WTC11 (cell line): ENCODE results near the gene CACNA1D. TPM values are rescaled to one million over a fixed set of nuclear protein-coding genes. Genes with fewer than 3 reads are reported as not detected.

Experiments
- ATAC-seq: fragments of 200-7000 bp; cut with Tn5 transposase; 2 replicates; pipeline ENCODE4 v1.10.0; 2021; ENCODE audit warnings: mild to moderate bottlenecking, moderate library complexity
- CTCF ChIA-PET: fragments of 300-600 bp; sonication (Branson Sonifier 250); formaldehyde crosslinking; loops from one replicate; lab custom pipeline; 2021; ENCODE audit warnings: antibody characterized with exemption; lab: Charles Lee
- POLR2A ChIA-PET: fragments of 350-600 bp; sonication (Branson Sonifier 250); formaldehyde crosslinking; loops from one replicate; lab custom pipeline; 2021; ENCODE audit warnings: antibody characterized with exemption; lab: Charles Lee
- DNase-seq: peaks from one replicate; pipeline ENCODE4 v3.0.0; 2021; ENCODE audit warnings: low spot score
- H3K27ac Mint-ChIP-seq: 2 replicates; pipeline ENCODE4 v1.8.0; 2021; ENCODE audit warnings: mixed read lengths
- H3K27me3 Mint-ChIP-seq: 2 replicates; pipeline ENCODE4 v1.8.0; 2021; ENCODE audit warnings: low read depth, mild to moderate bottlenecking, moderate library complexity, mixed read lengths
- H3K36me3 Mint-ChIP-seq: 2 replicates; pipeline ENCODE4 v1.8.0; 2021; ENCODE audit warnings: mixed read lengths
- H3K4me1 Mint-ChIP-seq: 2 replicates; pipeline ENCODE4 v1.8.0; 2022; ENCODE audit warnings: mixed read lengths
- H3K4me3 Mint-ChIP-seq: 2 replicates; pipeline ENCODE4 v1.8.0; 2021; ENCODE audit warnings: mild to moderate bottlenecking, moderate library complexity, mixed read lengths
- H3K9me3 Mint-ChIP-seq: 2 replicates; pipeline ENCODE4 v1.8.0; 2021; ENCODE audit warnings: mixed read lengths
- AFF4 ChIP-seq: sonication (generic); formaldehyde crosslinking; IDR thresholded peaks from 2 replicates; pipeline ENCODE4 v1.8.1; 2023; ENCODE audit warnings: mild to moderate bottlenecking, missing genetic modification reagents, borderline replicate concordance
- E2F1 ChIP-seq: sonication (generic); formaldehyde crosslinking; IDR thresholded peaks from 2 replicates; pipeline ENCODE4 v1.8.0; 2022; ENCODE audit warnings: mild to moderate bottlenecking, missing genetic modification reagents
- ELF4 ChIP-seq: sonication (generic); formaldehyde crosslinking; IDR thresholded peaks from 2 replicates; pipeline ENCODE4 v1.8.1; 2022; ENCODE audit warnings: low read depth, mild to moderate bottlenecking, moderate library complexity, missing genetic modification reagents
- GABPB1 ChIP-seq: sonication (generic); formaldehyde crosslinking; IDR thresholded peaks from 2 replicates; pipeline ENCODE4 v1.8.1; 2023; ENCODE audit warnings: mild to moderate bottlenecking, missing genetic modification reagents
- GTF2I ChIP-seq: fragments of 250-450 bp; sonication (Bioruptor Pico); conservative IDR thresholded peaks from 2 replicates; pipeline ENCODE4 v1.4.0; 2021; ENCODE audit warnings: mild to moderate bottlenecking
- HMGA2 ChIP-seq: fragments of 250-450 bp; sonication (Bioruptor Pico); IDR thresholded peaks from 2 replicates; pipeline ENCODE4 v1.4.0; 2021; ENCODE audit warnings: mild to moderate bottlenecking, moderate library complexity
- IRF2 ChIP-seq: sonication (generic); formaldehyde crosslinking; IDR thresholded peaks from 2 replicates; pipeline ENCODE4 v1.8.0; 2022; ENCODE audit warnings: low read depth, missing genetic modification reagents, borderline replicate concordance
- JUN ChIP-seq: sonication (generic); formaldehyde crosslinking; IDR thresholded peaks from 2 replicates; pipeline ENCODE4 v1.8.0; 2023; ENCODE audit warnings: mild to moderate bottlenecking, missing genetic modification reagents
- NFATC4 ChIP-seq: fragments of 250-450 bp; sonication (Bioruptor Pico); IDR thresholded peaks from 2 replicates; pipeline ENCODE4 v1.9.0; 2021; ENCODE audit warnings: mild to moderate bottlenecking
- NR1H2 ChIP-seq: sonication (generic); formaldehyde crosslinking; IDR thresholded peaks from 2 replicates; pipeline ENCODE4 v1.9.0; 2021; ENCODE audit warnings: mild to moderate bottlenecking, moderate library complexity, missing genetic modification reagents
- RELA ChIP-seq: sonication (generic); formaldehyde crosslinking; IDR thresholded peaks from 2 replicates; pipeline ENCODE4 v1.8.1; 2022; ENCODE audit warnings: missing genetic modification reagents, mild to moderate bottlenecking, borderline replicate concordance
- RORB ChIP-seq: fragments of 250-450 bp; sonication (Bioruptor Pico); IDR thresholded peaks from 2 replicates; pipeline ENCODE4 v1.9.0; 2021; ENCODE audit warnings: mild to moderate bottlenecking
- SMAD3 ChIP-seq: sonication (generic); formaldehyde crosslinking; IDR thresholded peaks from 2 replicates; pipeline ENCODE4 v1.8.0; 2022; ENCODE audit warnings: missing genetic modification reagents, mild to moderate bottlenecking, borderline replicate concordance
- SOX15 ChIP-seq: fragments of 250-450 bp; sonication (Bioruptor Pico); IDR thresholded peaks from 2 replicates; pipeline ENCODE4 v1.9.0; 2021; ENCODE audit warnings: mild to moderate bottlenecking
- TEAD1 ChIP-seq: sonication (generic); formaldehyde crosslinking; IDR thresholded peaks from 2 replicates; pipeline ENCODE4 v1.8.0; 2022; ENCODE audit warnings: mild to moderate bottlenecking, missing genetic modification reagents
- ZNF263 ChIP-seq: sonication (generic); formaldehyde crosslinking; IDR thresholded peaks from 2 replicates; pipeline ENCODE4 v1.8.1; 2022; ENCODE audit warnings: low read depth, mild to moderate bottlenecking, moderate library complexity, missing genetic modification reagents
- ZNF423 ChIP-seq: fragments of 250-450 bp; sonication (Bioruptor Pico); IDR thresholded peaks from 2 replicates; pipeline ENCODE4 v2.1.2; 2022; ENCODE audit warnings: mild to moderate bottlenecking, moderate library complexity
- total RNA-seq: library from RNA; stranded (reverse); gene quantifications from 3 replicates; pipeline ENCODE4 v1.2.3, GENCODE V29; 2021
- TF ChIP-seq, protein P1 (sequence below): fragments of 250-450 bp; sonication (Bioruptor Pico); IDR thresholded peaks from 2 replicates; pipeline ENCODE4 v1.9.0; 2021; ENCODE audit warnings: mild to moderate bottlenecking
- TF ChIP-seq, protein P2 (sequence below): sonication (generic); formaldehyde crosslinking; IDR thresholded peaks from 2 replicates; pipeline ENCODE4 v1.8.1; 2023; ENCODE audit warnings: mild to moderate bottlenecking, missing genetic modification reagents
- TF ChIP-seq, protein P3 (sequence below): sonication (generic); formaldehyde crosslinking; IDR thresholded peaks from 2 replicates; pipeline ENCODE4 v1.8.1; 2022; ENCODE audit warnings: missing genetic modification reagents, borderline replicate concordance

Gene CACNA1D
- total RNA-seq, 1 experiment from 2014 or later = 2.3 TPM

- ATAC-seq = no peak
- H3K27ac Mint-ChIP-seq = no peak overlapping the region
- H3K36me3 Mint-ChIP-seq = no peaks in the 10 kb centered on the region
- H3K9me3 Mint-ChIP-seq = no peaks in the 10 kb centered on the region
- H3K27me3 Mint-ChIP-seq = no peaks in the 10 kb centered on the region
- H3K4me1 Mint-ChIP-seq = peaks cover 12% of the 10 kb centered on the region
- CTCF ChIA-PET = interaction anchor here (2.0 kb wide), 1 partner anchor 21 kb away, joined by 5 read pairs; no protein-coding TSS in a partner anchor
- no peak for DNase-seq
- POLR2A ChIA-PET = no interaction called here
- TF ChIP-seq GTF2I (CRISPR knock-in tag) (no peak), SOX15 (CRISPR knock-in tag) (no peak), HMGA2 (no peak), E2F1 (CRISPR knock-in tag) (no peak), RORB (CRISPR knock-in tag) (no peak), ZNF423 (no peak), JUN (CRISPR knock-in tag) (no peak), NR1H2 (CRISPR knock-in tag) (no peak), TEAD1 (no peak), GABPB1 (no peak), ELF4 (CRISPR knock-in tag) (no peak), NFATC4 (CRISPR knock-in tag) (no peak), RELA (CRISPR knock-in tag) (no peak), SMAD3 (CRISPR knock-in tag) (no peak), ZNF263 (CRISPR knock-in tag) (no peak), AFF4 (CRISPR knock-in tag) (no peak), IRF2 (CRISPR knock-in tag) (no peak)
- TF ChIP-seq, protein P1, sequence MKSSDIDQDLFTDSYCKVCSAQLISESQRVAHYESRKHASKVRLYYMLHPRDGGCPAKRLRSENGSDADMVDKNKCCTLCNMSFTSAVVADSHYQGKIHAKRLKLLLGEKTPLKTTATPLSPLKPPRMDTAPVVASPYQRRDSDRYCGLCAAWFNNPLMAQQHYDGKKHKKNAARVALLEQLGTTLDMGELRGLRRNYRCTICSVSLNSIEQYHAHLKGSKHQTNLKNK (CRISPR knock-in tag) = no peak
- TF ChIP-seq, protein P2, sequence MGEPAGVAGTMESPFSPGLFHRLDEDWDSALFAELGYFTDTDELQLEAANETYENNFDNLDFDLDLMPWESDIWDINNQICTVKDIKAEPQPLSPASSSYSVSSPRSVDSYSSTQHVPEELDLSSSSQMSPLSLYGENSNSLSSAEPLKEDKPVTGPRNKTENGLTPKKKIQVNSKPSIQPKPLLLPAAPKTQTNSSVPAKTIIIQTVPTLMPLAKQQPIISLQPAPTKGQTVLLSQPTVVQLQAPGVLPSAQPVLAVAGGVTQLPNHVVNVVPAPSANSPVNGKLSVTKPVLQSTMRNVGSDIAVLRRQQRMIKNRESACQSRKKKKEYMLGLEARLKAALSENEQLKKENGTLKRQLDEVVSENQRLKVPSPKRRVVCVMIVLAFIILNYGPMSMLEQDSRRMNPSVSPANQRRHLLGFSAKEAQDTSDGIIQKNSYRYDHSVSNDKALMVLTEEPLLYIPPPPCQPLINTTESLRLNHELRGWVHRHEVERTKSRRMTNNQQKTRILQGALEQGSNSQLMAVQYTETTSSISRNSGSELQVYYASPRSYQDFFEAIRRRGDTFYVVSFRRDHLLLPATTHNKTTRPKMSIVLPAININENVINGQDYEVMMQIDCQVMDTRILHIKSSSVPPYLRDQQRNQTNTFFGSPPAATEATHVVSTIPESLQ (CRISPR knock-in tag) = no peak
- TF ChIP-seq, protein P3, sequence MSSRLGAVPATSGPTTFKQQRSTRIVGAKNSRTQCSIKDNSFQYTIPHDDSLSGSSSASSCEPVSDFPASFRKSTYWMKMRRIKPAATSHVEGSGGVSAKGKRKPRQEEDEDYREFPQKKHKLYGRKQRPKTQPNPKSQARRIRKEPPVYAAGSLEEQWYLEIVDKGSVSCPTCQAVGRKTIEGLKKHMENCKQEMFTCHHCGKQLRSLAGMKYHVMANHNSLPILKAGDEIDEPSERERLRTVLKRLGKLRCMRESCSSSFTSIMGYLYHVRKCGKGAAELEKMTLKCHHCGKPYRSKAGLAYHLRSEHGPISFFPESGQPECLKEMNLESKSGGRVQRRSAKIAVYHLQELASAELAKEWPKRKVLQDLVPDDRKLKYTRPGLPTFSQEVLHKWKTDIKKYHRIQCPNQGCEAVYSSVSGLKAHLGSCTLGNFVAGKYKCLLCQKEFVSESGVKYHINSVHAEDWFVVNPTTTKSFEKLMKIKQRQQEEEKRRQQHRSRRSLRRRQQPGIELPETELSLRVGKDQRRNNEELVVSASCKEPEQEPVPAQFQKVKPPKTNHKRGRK (CRISPR knock-in tag) = no peak
- TF ChIP-seq, all 79 proteins: peak for 0
- H3K4me3 Mint-ChIP-seq = no peak overlapping the region
Observed at GRCh38 chr3:53765753-53766152, 271.3 kb downstream of the CACNA1D start.
